GM12874 (cell line): ENCODE data around the gene DOK7.

Experiments
- TF ChIP-seq, protein P1 (sequence below): IDR thresholded peaks from 2 replicates; pipeline ENCODE4 v1.5.1; 2011; ENCODE audit warnings: low read depth, mild to moderate bottlenecking, control low read depth, low read length, moderate library complexity; ENCODE audit not compliant: insufficient read depth

Gene DOK7

DNA sequence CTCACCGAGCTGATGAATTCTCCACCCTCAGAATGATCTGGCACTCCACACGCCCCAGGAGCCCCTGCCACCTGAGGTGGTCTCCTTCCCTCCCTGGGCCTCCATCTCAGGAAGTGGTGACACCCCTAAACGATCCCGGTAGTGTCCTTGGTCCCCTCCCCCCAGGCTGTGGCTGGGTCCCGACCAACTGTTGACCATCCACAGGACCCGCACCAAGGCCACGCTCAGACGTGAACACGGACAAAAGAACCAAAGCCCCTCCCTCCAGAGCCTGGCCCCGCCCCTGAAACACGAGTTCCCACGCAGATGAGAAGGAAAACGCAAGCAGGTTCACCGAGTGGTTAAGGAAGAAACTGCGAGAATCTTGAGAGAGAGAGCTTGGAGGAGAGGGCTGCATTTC is 52.5 kb downstream of the DOK7 start:
- TF ChIP-seq, protein P1, sequence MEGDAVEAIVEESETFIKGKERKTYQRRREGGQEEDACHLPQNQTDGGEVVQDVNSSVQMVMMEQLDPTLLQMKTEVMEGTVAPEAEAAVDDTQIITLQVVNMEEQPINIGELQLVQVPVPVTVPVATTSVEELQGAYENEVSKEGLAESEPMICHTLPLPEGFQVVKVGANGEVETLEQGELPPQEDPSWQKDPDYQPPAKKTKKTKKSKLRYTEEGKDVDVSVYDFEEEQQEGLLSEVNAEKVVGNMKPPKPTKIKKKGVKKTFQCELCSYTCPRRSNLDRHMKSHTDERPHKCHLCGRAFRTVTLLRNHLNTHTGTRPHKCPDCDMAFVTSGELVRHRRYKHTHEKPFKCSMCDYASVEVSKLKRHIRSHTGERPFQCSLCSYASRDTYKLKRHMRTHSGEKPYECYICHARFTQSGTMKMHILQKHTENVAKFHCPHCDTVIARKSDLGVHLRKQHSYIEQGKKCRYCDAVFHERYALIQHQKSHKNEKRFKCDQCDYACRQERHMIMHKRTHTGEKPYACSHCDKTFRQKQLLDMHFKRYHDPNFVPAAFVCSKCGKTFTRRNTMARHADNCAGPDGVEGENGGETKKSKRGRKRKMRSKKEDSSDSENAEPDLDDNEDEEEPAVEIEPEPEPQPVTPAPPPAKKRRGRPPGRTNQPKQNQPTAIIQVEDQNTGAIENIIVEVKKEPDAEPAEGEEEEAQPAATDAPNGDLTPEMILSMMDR = no peak

- TF ChIP-seq, protein P1 = no peak
Observed at GRCh38 chr4:3516061-3516835, 53.1 kb downstream of the DOK7 start.

- TF ChIP-seq, protein P1 = no peak
Observed at GRCh38 chr4:3516836-3517730, 54.0 kb downstream of the DOK7 start.

GRCh38 chr4:3517731-3518510 is 54.8 kb downstream of the DOK7 start:
- TF ChIP-seq, protein P1 = no peak

GRCh38 chr4:3518511-3518880 is 55.4 kb downstream of the DOK7 start:
- TF ChIP-seq, protein P1 = no peak

DNA sequence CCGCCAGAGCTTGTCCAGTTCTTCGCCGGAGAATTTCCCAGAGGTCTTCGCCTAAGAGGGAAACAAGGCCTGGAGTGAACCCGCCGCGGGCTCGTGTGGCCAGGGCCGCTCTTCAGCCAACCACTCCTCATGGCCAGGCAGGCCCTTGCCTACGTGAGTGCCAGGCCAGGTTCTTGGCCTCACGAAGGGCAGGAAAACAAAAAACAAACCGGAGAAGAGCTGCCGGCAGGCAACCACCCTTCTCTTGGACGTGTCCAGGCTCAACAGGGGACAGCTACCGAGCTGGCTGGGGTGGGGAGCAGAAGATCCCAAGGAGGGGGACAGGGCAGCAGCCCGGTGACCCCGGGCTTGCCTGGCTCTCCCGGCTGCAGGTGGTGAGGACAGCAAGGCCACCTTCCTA is 55.8 kb downstream of the DOK7 start:
- TF ChIP-seq, protein P1 = no peak
